HL-60/S4 treated with phorbol 12-myristate 13-acetate at 8.2 ng/mL for 4 days and 3 days (cell line): Measurements from ENCODE around the gene ADO.

Experiments
- in situ Hi-C: fragments of 300-500 bp; cut with MboI; formaldehyde crosslinking; loops from 2 replicates; pipeline ENCODE4 v1.15.0; 2022; ENCODE audit warnings: low sequenced_read_pairs

Gene ADO

DNA sequence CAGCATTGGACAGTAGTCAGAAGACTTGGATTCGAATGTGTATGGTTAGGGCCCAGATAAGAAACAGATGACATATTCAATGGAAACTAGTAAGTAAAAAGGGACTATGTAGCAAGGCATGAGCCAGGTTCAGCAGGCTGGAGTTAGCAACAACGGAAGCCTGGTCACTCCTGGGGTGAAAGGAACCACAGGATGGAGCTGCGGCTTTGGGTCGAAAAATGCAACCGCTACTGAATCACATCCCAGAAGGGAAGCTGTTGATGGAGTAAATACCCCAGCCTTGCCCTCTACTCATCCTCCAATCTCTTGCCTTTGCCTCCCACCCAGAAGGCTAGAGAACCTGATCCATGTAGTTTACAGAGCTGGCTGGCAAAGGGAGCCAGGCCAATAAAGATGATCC lies 49.2 kb downstream of the ADO start:
- in situ Hi-C loops, result loop anchor here (25.0 kb wide), 1 partner anchor 234 kb away; no protein-coding TSS in a partner anchor

- in situ Hi-C loops, result loop anchor here (25.0 kb wide), 1 partner anchor 231 kb away; no protein-coding TSS in a partner anchor
Observed at GRCh38 chr10:62856021-62856420, 51.5 kb downstream of the ADO start.
